Osteoblast (primary cell): ENCODE results near the gene ATP1B3. TPM values are rescaled to one million over a fixed set of nuclear protein-coding genes. Genes with fewer than 3 reads are reported as not detected.

Experiments
- DNase-seq: peaks from one replicate; pipeline ENCODE4 v3.0.0; 2011; ENCODE audit warnings: low spot score, mixed read lengths; ENCODE audit not compliant: insufficient read length; ENCODE audit errors: missing footprints
- H2AFZ ChIP-seq: 2 replicates; pipeline ENCODE4 v1.6.0; 2011; ENCODE audit warnings: mild to moderate bottlenecking, low read length
- H3K27ac ChIP-seq: 2 replicates; pipeline ENCODE4 v1.5.1; 2011; ENCODE audit warnings: mild to moderate bottlenecking, low read depth, low read length, moderate library complexity
- H3K27me3 ChIP-seq: 2 replicates; pipeline ENCODE4 v1.6.0; 2012; ENCODE audit warnings: mild to moderate bottlenecking, control low read depth, inconsistent platforms, low read length, moderate library complexity; ENCODE audit not compliant: insufficient read depth
- H3K36me3 ChIP-seq: 2 replicates; pipeline ENCODE4 v1.5.1; 2011; ENCODE audit warnings: mild to moderate bottlenecking, low read length, control low read depth, moderate library complexity; ENCODE audit not compliant: insufficient read depth
- H3K4me1 ChIP-seq: 2 replicates; pipeline ENCODE4 v1.5.1; 2011; ENCODE audit warnings: mild to moderate bottlenecking, low read length, control low read depth, moderate library complexity; ENCODE audit not compliant: insufficient read depth
- H3K4me2 ChIP-seq: 2 replicates; pipeline ENCODE4 v1.6.0; 2011; ENCODE audit warnings: mild to moderate bottlenecking, low read length; ENCODE audit not compliant: insufficient read depth
- H3K4me3 ChIP-seq: fragments of 200-600 bp; sonication (generic); 3 replicates; pipeline ENCODE4 v1.5.1; 2012; ENCODE audit warnings: mild to moderate bottlenecking, low read length, inconsistent platforms; ENCODE audit not compliant: insufficient read depth
- H3K79me2 ChIP-seq: 2 replicates; pipeline ENCODE4 v1.6.0; 2012; ENCODE audit warnings: mild to moderate bottlenecking, low read length, control low read depth, inconsistent platforms; ENCODE audit not compliant: insufficient read depth
- H3K9me3 ChIP-seq: 2 replicates; pipeline ENCODE4 v1.5.1; 2011; ENCODE audit warnings: low read depth, low read length, control low read depth
- H4K20me1 ChIP-seq: 2 replicates; pipeline ENCODE4 v1.6.0; 2012; ENCODE audit warnings: mild to moderate bottlenecking, low read length, control low read depth; ENCODE audit not compliant: insufficient read depth
- CTCF ChIP-seq: IDR thresholded peaks from 2 replicates; pipeline ENCODE4 v1.5.1; 2011; ENCODE audit warnings: mild to moderate bottlenecking, low read depth, low read length, moderate library complexity; ENCODE audit errors: extremely low read depth
- total RNA-seq: library from RNA; depleted of rRNA; stranded (reverse); fragments of >200 nt; gene quantifications from 2 replicates; pipeline ENCODE4 v1.2.3, GENCODE V29; 2012

The ATP1B3 gene
- total RNA-seq, 1 donor, result 37.3 TPM

- H3K27me3 ChIP-seq, result peaks cover 3% of the 10 kb centered on the region
- no peak for TF ChIP-seq CTCF
- no peak overlapping the region for H3K4me2 ChIP-seq
- H4K20me1 ChIP-seq, result no peaks in the 10 kb centered on the region
- H3K4me3 ChIP-seq, result no peak overlapping the region
- no peaks in the 10 kb centered on the region for H3K79me2 ChIP-seq
- H2AFZ ChIP-seq, result no peak overlapping the region
- no peaks in the 10 kb centered on the region for H3K9me3 ChIP-seq
- no peak overlapping the region for H3K27ac ChIP-seq
- no peak for DNase-seq
- H3K36me3 ChIP-seq, result no peaks in the 10 kb centered on the region
- no peaks in the 10 kb centered on the region for H3K4me1 ChIP-seq
Measured at GRCh38 chr3:141849056-141849815, 27.2 kb upstream of the ATP1B3 start.

- no peaks in the 10 kb centered on the region for H3K36me3 ChIP-seq
- H3K9me3 ChIP-seq, result no peaks in the 10 kb centered on the region
- H3K4me1 ChIP-seq, result no peaks in the 10 kb centered on the region
- TF ChIP-seq CTCF, result no peak
- H2AFZ ChIP-seq, result no peak overlapping the region
- DNase-seq, result no peak
- no peaks in the 10 kb centered on the region for H4K20me1 ChIP-seq
- no peak overlapping the region for H3K4me3 ChIP-seq
- H3K4me2 ChIP-seq, result no peak overlapping the region
- H3K27me3 ChIP-seq, result peaks cover 3% of the 10 kb centered on the region
- H3K79me2 ChIP-seq, result no peaks in the 10 kb centered on the region
- H3K27ac ChIP-seq, result no peak overlapping the region
Measured at GRCh38 chr3:141851411-141851810, 25.0 kb upstream of the ATP1B3 start.

- Histone ChIP-seq H2AFZ (no peak overlapping the region), H3K4me3 (no peak overlapping the region), H3K36me3 (no peaks in the 10 kb centered on the region), H3K27ac (no peak overlapping the region), H3K27me3 (peaks cover 3% of the 10 kb centered on the region), H4K20me1 (no peaks in the 10 kb centered on the region), H3K9me3 (no peaks in the 10 kb centered on the region), H3K79me2 (no peaks in the 10 kb centered on the region), H3K4me1 (no peaks in the 10 kb centered on the region), H3K4me2 (no peak overlapping the region)
- TF ChIP-seq CTCF, result no peak
- DNase-seq, result no peak
Measured at GRCh38 chr3:141853081-141853601, 23.3 kb upstream of the ATP1B3 start.

- no peak overlapping the region for H2AFZ ChIP-seq
- no peak overlapping the region for H3K27ac ChIP-seq
- TF ChIP-seq CTCF, result no peak
- H4K20me1 ChIP-seq, result no peaks in the 10 kb centered on the region
- H3K4me3 ChIP-seq, result no peak overlapping the region
- no peaks in the 10 kb centered on the region for H3K36me3 ChIP-seq
- no peak overlapping the region for H3K4me2 ChIP-seq
- peaks cover 3% of the 10 kb centered on the region for H3K27me3 ChIP-seq
- no peak for DNase-seq
- H3K9me3 ChIP-seq, result no peaks in the 10 kb centered on the region
- no peaks in the 10 kb centered on the region for H3K79me2 ChIP-seq
- no peaks in the 10 kb centered on the region for H3K4me1 ChIP-seq
Measured at GRCh38 chr3:141853629-141854168, 22.7 kb upstream of the ATP1B3 start.
